ENCODE data around the gene MGAT4B. TPM values are rescaled to one million over a fixed set of nuclear protein-coding genes. Genes with fewer than 3 reads are reported as not detected.

The MGAT4B gene
- total RNA-seq, 2 donors from 2014 or later = 137 to 168 TPM

GRCh38 chr5:179762079-179762780 lies 44.4 kb downstream of the MGAT4B start:
- ATAC-seq = peak; percentile 71
- H3K36me3 Mint-ChIP-seq (ENCODE audit: low read depth) = peaks cover 2% of the 10 kb centered on the region
- no peaks in the 10 kb centered on the region for H3K27me3 Mint-ChIP-seq
- H3K9me3 ChIP-seq (ENCODE audit: control insufficient read depth, low read length, poor library complexity, severe bottlenecking) = no peaks in the 10 kb centered on the region
- peak overlapping the region; percentile 27 for H3K27ac Mint-ChIP-seq
- peak overlapping the region; percentile 19 for H3K4me3 Mint-ChIP-seq
- H3K4me1 Mint-ChIP-seq = peaks cover 39% of the 10 kb centered on the region
- no peak for DNase-seq

GRCh38 chr5:179759581-179760551 lies 46.8 kb downstream of the MGAT4B start:
- no peak for DNase-seq
- peak; percentile 10 for ATAC-seq
- H3K9me3 ChIP-seq (ENCODE audit: control insufficient read depth, low read length, poor library complexity, severe bottlenecking) = no peaks in the 10 kb centered on the region
- peak overlapping the region; percentile 96 for H3K27ac Mint-ChIP-seq
- H3K4me3 Mint-ChIP-seq = peak overlapping the region; percentile 50
- H3K36me3 Mint-ChIP-seq (ENCODE audit: low read depth) = peaks cover 2% of the 10 kb centered on the region
- H3K4me1 Mint-ChIP-seq = peaks cover 50% of the 10 kb centered on the region
- H3K27me3 Mint-ChIP-seq = no peaks in the 10 kb centered on the region

DNA sequence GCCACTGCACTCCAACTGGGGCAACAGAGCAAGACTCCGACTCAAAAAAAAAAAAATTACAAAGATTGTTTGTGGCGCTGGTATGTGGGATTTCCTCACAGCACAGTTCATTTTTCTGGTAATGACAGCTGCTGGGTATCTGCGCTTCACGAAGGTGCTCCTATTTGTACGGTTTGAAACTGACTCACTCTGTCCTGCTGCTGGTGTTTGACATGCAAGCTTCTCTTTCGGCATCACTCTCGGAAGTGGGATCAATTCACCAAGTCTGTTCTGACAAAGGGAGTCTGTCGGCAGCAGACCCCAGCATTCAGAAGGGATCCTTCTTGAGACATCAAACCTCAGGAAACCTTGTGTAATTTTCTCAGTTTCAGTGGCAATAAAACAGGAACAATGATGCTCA lies 47.7 kb downstream of the MGAT4B start:
- peak overlapping the region; percentile 21 for H3K4me3 Mint-ChIP-seq
- DNase-seq (no peak), ATAC-seq (no peak)
- H3K27ac Mint-ChIP-seq = peak overlapping the region; percentile 96
- H3K36me3 Mint-ChIP-seq (ENCODE audit: low read depth) = peaks cover 2% of the 10 kb centered on the region
- H3K4me1 Mint-ChIP-seq = peaks cover 57% of the 10 kb centered on the region
- no peaks in the 10 kb centered on the region for H3K9me3 ChIP-seq (ENCODE audit: control insufficient read depth, low read length, poor library complexity, severe bottlenecking)
- no peaks in the 10 kb centered on the region for H3K27me3 Mint-ChIP-seq

DNA sequence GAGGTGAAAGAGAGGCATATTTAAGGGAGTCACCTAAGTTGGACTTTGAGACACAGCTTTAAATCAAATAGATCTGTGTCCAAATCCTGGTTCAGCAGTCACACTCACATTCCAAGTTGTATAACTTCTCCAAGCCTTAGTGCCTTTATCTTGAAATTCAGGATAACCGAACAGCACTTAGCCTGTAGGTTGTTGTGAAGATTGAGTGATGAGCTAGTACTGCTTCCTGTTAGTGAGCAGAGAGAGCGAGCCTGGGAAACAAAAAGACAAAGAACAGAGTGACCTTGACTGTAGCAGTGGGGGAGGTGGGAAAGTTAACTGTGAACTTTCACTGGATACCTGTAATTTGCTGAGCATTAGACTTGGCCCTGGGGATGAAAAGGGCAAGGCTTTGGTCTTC lies 51.6 kb downstream of the MGAT4B start:
- peaks cover 43% of the 10 kb centered on the region for H3K4me1 Mint-ChIP-seq
- no peak for DNase-seq
- H3K27me3 Mint-ChIP-seq = no peaks in the 10 kb centered on the region

DNA sequence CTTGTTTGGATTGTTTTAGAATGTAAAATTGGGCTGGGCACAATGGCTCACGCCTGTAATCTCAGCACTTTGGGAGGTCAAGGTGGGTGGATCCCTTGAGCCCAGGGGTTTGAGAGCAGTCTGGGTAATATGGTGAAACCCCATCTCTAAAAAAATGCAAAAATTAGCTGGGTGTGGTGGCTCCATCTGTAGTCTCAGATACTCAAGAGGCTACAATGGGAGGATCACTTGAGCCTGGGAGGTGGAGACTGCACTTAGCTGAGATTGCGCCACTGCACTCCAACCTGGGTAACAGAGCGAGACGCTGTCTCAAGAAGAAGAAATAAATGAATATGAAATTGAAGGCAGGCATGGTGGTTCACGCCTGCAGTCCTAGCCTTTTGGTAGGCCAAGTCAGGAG lies 52.7 kb downstream of the MGAT4B start:
- peaks cover 33% of the 10 kb centered on the region for H3K4me1 Mint-ChIP-seq
- H3K4me3 Mint-ChIP-seq = no peak overlapping the region
- DNase-seq (no peak), ATAC-seq (no peak)
- peaks cover 4% of the 10 kb centered on the region for H3K36me3 Mint-ChIP-seq (ENCODE audit: low read depth)
- H3K27ac Mint-ChIP-seq = peak overlapping the region; percentile 75
- H3K9me3 ChIP-seq (ENCODE audit: control insufficient read depth, low read length, poor library complexity, severe bottlenecking) = no peaks in the 10 kb centered on the region
- H3K27me3 Mint-ChIP-seq = no peaks in the 10 kb centered on the region

More for the DNA sequence above, 51.6 kb downstream of the MGAT4B start:
- Mint-ChIP-seq H3K27ac (peak overlapping the region; percentile 75), H3K4me3 (peak overlapping the region; percentile 56), H3K36me3 (ENCODE audit: low read depth) (peaks cover 4% of the 10 kb centered on the region)
- no peaks in the 10 kb centered on the region for H3K9me3 ChIP-seq (ENCODE audit: control insufficient read depth, low read length, poor library complexity, severe bottlenecking)
- no peak for ATAC-seq

DNA sequence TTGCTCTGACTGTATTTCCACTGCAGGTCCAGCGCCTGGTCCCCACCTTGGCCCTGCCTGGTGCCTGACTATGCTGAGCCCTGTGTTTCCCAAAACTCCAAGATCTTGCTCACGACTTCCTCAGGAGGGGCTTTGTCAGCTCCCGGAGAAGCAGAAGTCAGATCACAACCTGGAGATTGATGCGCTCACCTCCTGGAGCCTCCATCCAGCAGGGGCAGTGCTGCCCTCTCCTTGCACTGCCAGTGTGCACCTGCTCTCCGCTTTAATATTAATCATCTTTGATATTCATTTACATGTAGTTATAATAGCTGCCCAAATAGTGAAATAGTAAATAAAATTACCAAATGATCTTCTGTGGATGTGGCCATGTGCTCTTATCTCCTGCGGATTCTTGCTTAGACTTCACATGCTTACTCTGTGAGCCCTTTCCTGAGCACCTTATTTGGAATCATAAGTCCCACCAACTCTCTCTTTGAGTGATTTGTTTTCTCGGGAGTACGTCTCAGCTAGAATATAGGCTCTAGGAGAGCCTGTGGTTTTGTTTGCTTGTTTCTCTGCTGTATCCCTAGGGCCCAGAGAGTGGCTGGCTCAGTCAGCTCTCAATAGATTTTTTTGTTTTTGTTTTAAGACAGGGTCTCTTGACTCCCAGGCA lies 56.7 kb downstream of the MGAT4B start:
- H3K4me3 Mint-ChIP-seq = peak overlapping the region; percentile 43

DNA sequence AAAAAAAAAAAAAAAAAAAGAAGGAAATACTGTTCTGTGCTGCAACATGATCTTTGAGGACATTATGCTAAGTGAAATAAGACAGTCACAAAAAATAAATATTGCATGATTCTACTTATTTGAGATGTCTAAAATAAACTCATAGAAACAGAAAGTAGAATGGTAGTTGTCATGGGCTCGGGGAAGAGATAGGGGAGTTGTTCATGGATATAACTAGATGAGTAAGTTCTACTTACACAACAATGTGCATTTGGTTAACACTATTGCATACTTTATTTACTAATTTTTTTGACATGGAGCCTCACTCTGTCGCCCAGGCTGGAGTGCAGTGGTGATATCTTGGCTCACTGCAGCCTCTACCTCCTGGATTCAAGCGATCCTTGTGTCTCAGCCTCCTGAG lies 58.9 kb downstream of the MGAT4B start:
- no peak for DNase-seq
- H3K4me1 Mint-ChIP-seq = peaks cover 18% of the 10 kb centered on the region
- no peak for ATAC-seq
- H3K4me3 Mint-ChIP-seq = no peak overlapping the region
- H3K36me3 Mint-ChIP-seq (ENCODE audit: low read depth) = peaks cover 2% of the 10 kb centered on the region
- no peaks in the 10 kb centered on the region for H3K9me3 ChIP-seq (ENCODE audit: control insufficient read depth, low read length, poor library complexity, severe bottlenecking)
- H3K27ac Mint-ChIP-seq = peak overlapping the region; percentile 68
- no peaks in the 10 kb centered on the region for H3K27me3 Mint-ChIP-seq

More for the DNA sequence above, 56.7 kb downstream of the MGAT4B start:
- DNase-seq = no peak
- Mint-ChIP-seq H3K27me3 (no peaks in the 10 kb centered on the region), H3K27ac (no peak overlapping the region), H3K36me3 (ENCODE audit: low read depth) (peaks cover 6% of the 10 kb centered on the region), H3K4me1 (peaks cover 32% of the 10 kb centered on the region)
- H3K9me3 ChIP-seq (ENCODE audit: control insufficient read depth, low read length, poor library complexity, severe bottlenecking) = no peaks in the 10 kb centered on the region
- no peak for ATAC-seq

Other genes with a start within 250 kb of the MGAT4B start
- gene HNRNPH1, start 183.2 kb downstream of the MGAT4B start, total RNA-seq = 1,000 to 10,000 TPM; 1,923 to 1,994 TPM
- gene CBY3, start 125.8 kb downstream of the MGAT4B start, total RNA-seq = not detected
- 100 to 1,000 TPM; 235 to 238 TPM for gene CANX, start 107.9 kb downstream of the MGAT4B start, total RNA-seq
- gene MAML1, start 74.0 kb downstream of the MGAT4B start, total RNA-seq = 10 to 100 TPM; 28.4 to 33.2 TPM
- 1 to 10 TPM; 6.4 to 6.8 TPM for gene LTC4S, start 12.9 kb downstream of the MGAT4B start, total RNA-seq
- gene SQSTM1, start 14.0 kb upstream of the MGAT4B start, total RNA-seq = 100 to 1,000 TPM; 446 to 548 TPM
- gene MRNIP, start 52.0 kb upstream of the MGAT4B start, total RNA-seq = 10 to 100 TPM; 32.5 to 36.8 TPM
- gene TBC1D9B, start 101.0 kb upstream of the MGAT4B start, total RNA-seq = 10 to 100 TPM; 61.6 to 74.1 TPM